HepG2 (cell line): ENCODE measurements around the gene TBC1D1. TPM values are rescaled to one million over a fixed set of nuclear protein-coding genes. Genes with fewer than 3 reads are reported as not detected.

ENCODE experiments used
- BCLAF1 ChIP-seq: fragments of 450-650 bp; IDR thresholded peaks from 2 replicates; pipeline ENCODE4 v1.6.1; 2017; ENCODE audit warnings: mild to moderate bottlenecking
- BRCA1 ChIP-seq: sonication (generic); formaldehyde crosslinking; IDR thresholded peaks from 2 replicates; pipeline ENCODE4 v1.4.0; 2020; ENCODE audit warnings: missing genetic modification reagents
- EZH2 ChIP-seq: conservative IDR thresholded peaks from 2 replicates; pipeline ENCODE4 v1.6.1; 2012; ENCODE audit warnings: mild to moderate bottlenecking, low read depth, low read length, moderate library complexity
- HMGA1 ChIP-seq: sonication (generic); formaldehyde crosslinking; conservative IDR thresholded peaks from 2 replicates; pipeline ENCODE4 v1.4.0; 2020; ENCODE audit warnings: missing genetic modification reagents
- IRF2 ChIP-seq: IDR thresholded peaks from 2 replicates; pipeline ENCODE4 v1.6.1; 2018; ENCODE audit warnings: missing genetic modification reagents, missing compliant biosample characterization
- KDM6A ChIP-seq: IDR thresholded peaks from 2 replicates; pipeline ENCODE4 v1.6.1; 2016; ENCODE audit warnings: low read depth
- KLF16 ChIP-seq, 2 experiments: sonication (generic) in 1 of 2; formaldehyde crosslinking in 1 of 2; IDR thresholded peaks; 2 replicates each; pipeline versions ENCODE4 v1.6.1 to v1.8.0; 2016 to 2023; ENCODE audit warnings: missing genetic modification reagents in 2 of 2, missing compliant biosample characterization in 1 of 2
- MTA1 ChIP-seq: sonication (generic); formaldehyde crosslinking; IDR thresholded peaks from 2 replicates; pipeline ENCODE4 v1.4.0; 2020; ENCODE audit warnings: missing genetic modification reagents, mild to moderate bottlenecking, borderline replicate concordance
- NR3C1 ChIP-seq: sonication (generic); formaldehyde crosslinking; IDR thresholded peaks from 2 replicates; pipeline ENCODE4 v1.4.0; 2020; ENCODE audit warnings: missing genetic modification reagents
- PAWR ChIP-seq: sonication (generic); formaldehyde crosslinking; IDR thresholded peaks from 2 replicates; pipeline ENCODE4 v1.4.0; 2020; ENCODE audit warnings: missing genetic modification reagents, mild to moderate bottlenecking, borderline replicate concordance
- POLR2A ChIP-seq, 2 experiments: IDR thresholded peaks; 2 replicates each; pipeline ENCODE4 v1.6.1; 2011; ENCODE audit warnings: low read depth in 2 of 2, low read length in 2 of 2, mild to moderate bottlenecking in 1 of 2, moderate library complexity in 1 of 2; ENCODE audit not compliant: insufficient read depth in 1 of 2
- RAD51 ChIP-seq: fragments of 450-650 bp; IDR thresholded peaks from 2 replicates; pipeline ENCODE4 v1.6.1; 2016; ENCODE audit warnings: borderline replicate concordance
- REL ChIP-seq: sonication (generic); formaldehyde crosslinking; conservative IDR thresholded peaks from 2 replicates; pipeline ENCODE4 v1.8.0; 2022; ENCODE audit warnings: mild to moderate bottlenecking, missing genetic modification reagents, moderate library complexity
- SALL1 ChIP-seq: sonication (generic); formaldehyde crosslinking; IDR thresholded peaks from 2 replicates; pipeline ENCODE4 v1.8.0; 2022; ENCODE audit warnings: mild to moderate bottlenecking, missing genetic modification reagents
- SAP130 ChIP-seq: IDR thresholded peaks from 2 replicates; pipeline ENCODE4 v1.6.1; 2016; ENCODE audit warnings: low read depth
- SOX5 ChIP-seq: IDR thresholded peaks from 2 replicates; pipeline ENCODE4 v1.6.1; 2016; ENCODE audit warnings: borderline replicate concordance
- ZFP82 ChIP-seq: sonication (generic); formaldehyde crosslinking; IDR thresholded peaks from 2 replicates; pipeline ENCODE4 v1.5.1; 2020; ENCODE audit warnings: mild to moderate bottlenecking, missing genetic modification reagents, borderline replicate concordance
- ZHX1 ChIP-seq: sonication (generic); formaldehyde crosslinking; IDR thresholded peaks from 2 replicates; pipeline ENCODE4 v1.8.1; 2022; ENCODE audit warnings: low read depth, mild to moderate bottlenecking, missing genetic modification reagents
- ZIK1 ChIP-seq: sonication (generic); formaldehyde crosslinking; IDR thresholded peaks from 2 replicates; pipeline ENCODE4 v1.5.0; 2020; ENCODE audit warnings: mild to moderate bottlenecking, low read depth, missing genetic modification reagents, borderline replicate concordance
- ZNF138 ChIP-seq: sonication (generic); formaldehyde crosslinking; IDR thresholded peaks from 2 replicates; pipeline ENCODE4 v1.5.0; 2020; ENCODE audit warnings: mild to moderate bottlenecking, low read depth, missing genetic modification reagents
- ZNF234 ChIP-seq: sonication (generic); formaldehyde crosslinking; conservative IDR thresholded peaks from 2 replicates; pipeline ENCODE4 v1.5.1; 2020; ENCODE audit warnings: mild to moderate bottlenecking, missing genetic modification reagents
- ZNF3 ChIP-seq: IDR thresholded peaks from 2 replicates; pipeline ENCODE4 v1.7.0; 2017; ENCODE audit warnings: inconsistent platforms
- ZNF44 ChIP-seq: sonication (generic); formaldehyde crosslinking; IDR thresholded peaks from 2 replicates; pipeline ENCODE4 v1.5.1; 2020; ENCODE audit warnings: mild to moderate bottlenecking, missing genetic modification reagents
- ZNF547 ChIP-seq: sonication (generic); formaldehyde crosslinking; IDR thresholded peaks from 2 replicates; pipeline ENCODE4 v1.5.1; 2020; ENCODE audit warnings: mild to moderate bottlenecking, missing genetic modification reagents
- ZNF552 ChIP-seq: sonication (generic); formaldehyde crosslinking; IDR thresholded peaks from 2 replicates; pipeline ENCODE4 v1.9.0; 2022; ENCODE audit warnings: missing genetic modification reagents, mild to moderate bottlenecking, borderline replicate concordance
- ZNF615 ChIP-seq: sonication (generic); formaldehyde crosslinking; IDR thresholded peaks from 2 replicates; pipeline ENCODE4 v1.5.0; 2020; ENCODE audit warnings: mild to moderate bottlenecking, missing genetic modification reagents, borderline replicate concordance
- ZNF703 ChIP-seq: sonication (generic); formaldehyde crosslinking; IDR thresholded peaks from 2 replicates; pipeline ENCODE4 v1.5.1; 2020; ENCODE audit warnings: missing genetic modification reagents, mild to moderate bottlenecking, moderate library complexity, borderline replicate concordance
- ZNF713 ChIP-seq: sonication (generic); formaldehyde crosslinking; IDR thresholded peaks from 2 replicates; pipeline ENCODE4 v1.4.0; 2020; ENCODE audit warnings: mild to moderate bottlenecking, missing genetic modification reagents
- ZNF761 ChIP-seq: sonication (generic); formaldehyde crosslinking; conservative IDR thresholded peaks from 2 replicates; pipeline ENCODE4 v1.4.0; 2020; ENCODE audit warnings: mild to moderate bottlenecking, missing genetic modification reagents
- ZNF773 ChIP-seq: sonication (generic); formaldehyde crosslinking; IDR thresholded peaks from 2 replicates; pipeline ENCODE4 v1.4.0; 2020; ENCODE audit warnings: missing genetic modification reagents, borderline replicate concordance
- polyA plus RNA-seq, 8 experiments: library from polyadenylated mRNA; depleted of rRNA in 3 of 8; stranded (reverse) in 7 of 8; unstranded in 1 of 8; fragments of >200 nt; fragmentation: Illumina TruSeq in 4 of 8; extraction: Trizol in 4 of 8; gene quantifications; 2 replicates each; pipeline versions ENCODE4 v1.2.1 to v1.2.3, GENCODE V29; 2011 to 2016; ENCODE audit warnings: low read depth in 4 of 8, missing spikeins in 1 of 8, mixed read lengths in 1 of 8; ENCODE audit not compliant: insufficient read depth in 1 of 8
- total RNA-seq, 5 experiments: library from RNA; depleted of rRNA; stranded (reverse); fragments of >200 nt; fragmentation: Illumina TruSeq; extraction: Trizol; gene quantifications; 2 replicates each; pipeline ENCODE4 v1.2.3, GENCODE V29; 2016; ENCODE audit warnings: low read depth in 1 of 5

The TBC1D1 gene
- total and polyA plus RNA-seq, 2 of the 13 experiments (the other 11 are each of a cell fraction or from before 2014, with no cell fraction given): 37.3 to 62.8 TPM

- no peak for TF ChIP-seq ZNF615 (CRISPR knock-in tag)
- no peak for TF ChIP-seq BRCA1 (CRISPR knock-in tag)
- no peak for TF ChIP-seq ZNF138 (CRISPR knock-in tag)
- TF ChIP-seq REL: no peak
- no peak for TF ChIP-seq ZNF234
- no peak for TF ChIP-seq ZNF552 (CRISPR knock-in tag)
- peak; percentile 27; the same call in 1 of the 2 replicates for TF ChIP-seq SOX5
- TF ChIP-seq HMGA1 (CRISPR knock-in tag): no peak
- TF ChIP-seq PAWR: no peak
- no peak for TF ChIP-seq RAD51
- no peak for TF ChIP-seq ZNF703 (CRISPR knock-in tag)
- TF ChIP-seq IRF2 (CRISPR knock-in tag): peak; percentile 60; the same call in 1 of the 2 replicates
- no peak for TF ChIP-seq ZNF547 (CRISPR knock-in tag)
- TF ChIP-seq ZHX1 (CRISPR knock-in tag): no peak
- no peak for TF ChIP-seq POLR2A (IDR thresholded peaks at IDR 0.05; ENCODE audit: insufficient read depth in 1 of 2, low read depth in 2 of 2, low read length in 2 of 2)
- TF ChIP-seq BCLAF1: no peak
- TF ChIP-seq SALL1 (CRISPR knock-in tag): peak; percentile 66
- TF ChIP-seq ZIK1 (CRISPR knock-in tag): no peak
- TF ChIP-seq ZNF44 (CRISPR knock-in tag): no peak
- TF ChIP-seq ZNF3: no peak
- no peak for TF ChIP-seq ZNF761 (CRISPR knock-in tag)
- TF ChIP-seq NR3C1 (CRISPR knock-in tag): no peak
- no peak for TF ChIP-seq MTA1 (CRISPR knock-in tag)
- TF ChIP-seq SAP130 (CRISPR knock-in tag): peak; percentile 49; the same call in 1 of the 2 replicates
- TF ChIP-seq EZH2: no peak
- peak; percentile 32; the same call in 1 of the 2 replicates for TF ChIP-seq KDM6A (CRISPR knock-in tag)
- no peak for TF ChIP-seq ZNF773 (CRISPR knock-in tag)
- TF ChIP-seq ZFP82 (CRISPR knock-in tag): no peak
- TF ChIP-seq KLF16 (CRISPR knock-in tag; IDR thresholded peaks at IDR 0.05): 0 out of 4 replicates have a peak, but pooled peaks of 1 of the 2 experiments have one; percentile 49
- no peak for TF ChIP-seq ZNF713 (CRISPR knock-in tag)
These were observed 219.0 kb downstream of the TBC1D1 start (continued) for GRCh38 chr4:38109896-38110295.
